ENCODE data around the gene PDS5B.

PDS5B gene

DNA sequence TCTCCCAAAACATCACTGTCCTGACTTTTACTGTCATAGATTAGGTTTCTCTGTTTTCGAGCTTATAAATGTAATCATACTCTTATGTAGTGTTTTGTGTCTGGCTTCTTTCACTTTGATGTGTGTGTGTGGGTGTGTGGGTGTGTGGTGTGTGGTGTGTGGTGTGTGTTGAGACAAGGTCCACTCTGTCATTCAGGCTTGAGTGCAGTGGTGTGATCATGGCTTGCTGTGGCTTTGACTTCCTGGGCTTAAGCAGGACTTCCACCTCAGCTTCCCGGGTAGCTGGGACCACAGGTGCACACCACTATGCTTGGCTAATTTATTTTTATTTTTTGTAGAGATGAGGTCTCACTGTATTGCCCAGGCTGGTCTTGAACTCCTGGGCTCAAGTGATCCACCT is 59.6 kb downstream of the PDS5B start:
- peaks cover 100% of the 10 kb centered on the region for H3K79me2 ChIP-seq (ENCODE audit: insufficient read depth, low read length)
- H3K4me3 ChIP-seq (ENCODE audit: insufficient read depth, low read length, poor library complexity, severe bottlenecking) = no peak overlapping the region
- H3F3A ChIP-seq (ENCODE audit: insufficient read depth) = peaks cover 31% of the 10 kb centered on the region
- H3K9ac ChIP-seq (ENCODE audit: low read length) = no peak overlapping the region
- H2AFZ ChIP-seq (ENCODE audit: low read depth, low read length, severe bottlenecking) = no peak overlapping the region
- no peaks in the 10 kb centered on the region for H3K9me3 ChIP-seq (ENCODE audit: insufficient read depth, low read length)
- H3K27me3 ChIP-seq (ENCODE audit: low read length) = no peaks in the 10 kb centered on the region
- H3K36me3 ChIP-seq (ENCODE audit: low read length) = no peaks in the 10 kb centered on the region; the same call in 1 of the 2 replicates
- peak overlapping the region; percentile 27 for H3K4me2 ChIP-seq (ENCODE audit: low read depth, low read length, poor library complexity, severe bottlenecking)
- peak overlapping the region; percentile 14; the same call in 1 of the 2 replicates for H3K27ac ChIP-seq (ENCODE audit: low read depth, low read length)
- peaks cover 12% of the 10 kb centered on the region; the same call in 1 of the 2 replicates for H4K20me1 ChIP-seq (ENCODE audit: low read depth, low read length)
- H3K9me2 ChIP-seq (replicated peaks; ENCODE audit: insufficient read depth, low read length) = no peaks in the 10 kb centered on the region
- TF ChIP-seq EZH2phosphoT487 (conservative IDR thresholded peaks at IDR 0.05; ENCODE audit: low read length) = no peak
- TF ChIP-seq, protein P1, sequence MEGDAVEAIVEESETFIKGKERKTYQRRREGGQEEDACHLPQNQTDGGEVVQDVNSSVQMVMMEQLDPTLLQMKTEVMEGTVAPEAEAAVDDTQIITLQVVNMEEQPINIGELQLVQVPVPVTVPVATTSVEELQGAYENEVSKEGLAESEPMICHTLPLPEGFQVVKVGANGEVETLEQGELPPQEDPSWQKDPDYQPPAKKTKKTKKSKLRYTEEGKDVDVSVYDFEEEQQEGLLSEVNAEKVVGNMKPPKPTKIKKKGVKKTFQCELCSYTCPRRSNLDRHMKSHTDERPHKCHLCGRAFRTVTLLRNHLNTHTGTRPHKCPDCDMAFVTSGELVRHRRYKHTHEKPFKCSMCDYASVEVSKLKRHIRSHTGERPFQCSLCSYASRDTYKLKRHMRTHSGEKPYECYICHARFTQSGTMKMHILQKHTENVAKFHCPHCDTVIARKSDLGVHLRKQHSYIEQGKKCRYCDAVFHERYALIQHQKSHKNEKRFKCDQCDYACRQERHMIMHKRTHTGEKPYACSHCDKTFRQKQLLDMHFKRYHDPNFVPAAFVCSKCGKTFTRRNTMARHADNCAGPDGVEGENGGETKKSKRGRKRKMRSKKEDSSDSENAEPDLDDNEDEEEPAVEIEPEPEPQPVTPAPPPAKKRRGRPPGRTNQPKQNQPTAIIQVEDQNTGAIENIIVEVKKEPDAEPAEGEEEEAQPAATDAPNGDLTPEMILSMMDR (IDR thresholded peaks at IDR 0.05; ENCODE audit: insufficient read depth, low read length, poor library complexity, severe bottlenecking) = no peak

DNA sequence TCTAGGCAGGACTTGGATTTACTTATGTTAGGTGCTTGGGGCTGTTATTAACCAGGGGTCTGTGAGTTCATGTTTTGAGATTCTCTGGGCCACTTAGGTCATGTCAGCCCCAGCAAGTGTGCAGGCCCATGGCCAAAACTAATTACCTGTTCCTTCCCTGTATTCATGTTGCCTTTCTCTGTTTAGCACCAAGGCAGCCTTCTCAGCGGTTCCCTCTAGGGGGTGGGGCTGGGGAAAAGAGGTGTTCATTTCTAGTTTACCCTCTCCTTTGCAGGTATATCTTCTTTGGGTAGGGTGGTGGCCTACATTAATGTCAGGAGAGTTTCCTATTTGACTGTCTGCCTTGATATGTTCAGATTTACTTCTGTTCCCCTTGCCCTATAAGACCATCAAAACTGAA is 61.7 kb downstream of the PDS5B start:
- no peaks in the 10 kb centered on the region for H3K27me3 ChIP-seq (ENCODE audit: low read length)
- no peak overlapping the region for H3K4me3 ChIP-seq (ENCODE audit: insufficient read depth, low read length, poor library complexity, severe bottlenecking)
- H3K79me2 ChIP-seq (ENCODE audit: insufficient read depth, low read length) = peaks cover 100% of the 10 kb centered on the region
- peaks cover 6% of the 10 kb centered on the region; the same call in 1 of the 2 replicates for H4K20me1 ChIP-seq (ENCODE audit: low read depth, low read length)
- H3K4me2 ChIP-seq (ENCODE audit: low read depth, low read length, poor library complexity, severe bottlenecking) = peak overlapping the region; percentile 9
- H3K9me3 ChIP-seq (ENCODE audit: insufficient read depth, low read length) = no peaks in the 10 kb centered on the region
- H3F3A ChIP-seq (ENCODE audit: insufficient read depth) = peaks cover 31% of the 10 kb centered on the region
- no peak overlapping the region for H2AFZ ChIP-seq (ENCODE audit: low read depth, low read length, severe bottlenecking)
- peaks cover 11% of the 10 kb centered on the region; the same call in 1 of the 2 replicates for H3K36me3 ChIP-seq (ENCODE audit: low read length)
- H3K27ac ChIP-seq (ENCODE audit: low read depth, low read length) = no peak overlapping the region; the same call in 1 of the 2 replicates
- no peak overlapping the region for H3K9ac ChIP-seq (ENCODE audit: low read length)
- no peak for TF ChIP-seq EZH2phosphoT487 (conservative IDR thresholded peaks at IDR 0.05; ENCODE audit: low read length)
- TF ChIP-seq, protein P1 (IDR thresholded peaks at IDR 0.05; ENCODE audit: insufficient read depth, low read length, poor library complexity, severe bottlenecking) = no peak
- no peaks in the 10 kb centered on the region for H3K9me2 ChIP-seq (replicated peaks; ENCODE audit: insufficient read depth, low read length)

DNA sequence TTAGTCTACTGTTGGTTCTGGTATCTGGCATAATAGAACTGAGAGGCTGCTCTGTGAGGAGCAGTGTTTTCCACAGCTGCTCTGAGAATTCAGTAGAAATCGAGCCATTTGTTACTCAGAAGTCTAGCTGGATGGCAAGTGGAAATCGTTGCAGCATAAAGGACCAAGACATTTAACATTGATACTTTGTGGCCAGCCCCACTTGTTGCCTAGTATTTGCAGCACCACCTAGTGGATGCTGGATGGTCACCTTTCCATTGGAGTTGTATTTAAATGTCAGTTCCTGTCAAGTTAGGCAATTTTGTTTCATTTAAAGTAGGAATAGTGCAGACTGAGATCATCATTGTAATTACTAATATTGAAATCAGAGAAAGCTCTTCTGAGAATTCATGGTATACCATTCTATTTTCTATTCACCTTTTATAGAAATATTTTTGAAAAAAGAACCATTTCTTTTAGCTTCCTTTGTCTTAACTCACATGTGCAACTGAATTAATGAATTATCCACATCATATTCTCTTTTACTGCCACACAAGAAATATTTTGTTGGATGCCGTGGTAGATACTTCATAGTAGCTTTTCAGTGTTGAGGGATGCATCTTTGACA is 64.6 kb downstream of the PDS5B start:
- Histone ChIP-seq H2AFZ (ENCODE audit: low read depth, low read length, severe bottlenecking) (no peak overlapping the region), H3K27ac (ENCODE audit: low read depth, low read length) (no peak overlapping the region), H3K79me2 (ENCODE audit: insufficient read depth, low read length) (peaks cover 98% of the 10 kb centered on the region)

More for the DNA sequence above, 64.6 kb downstream of the PDS5B start:
- Histone ChIP-seq H4K20me1 (ENCODE audit: low read depth, low read length) (peaks cover 6% of the 10 kb centered on the region; the same call in 1 of the 2 replicates), H3K9ac (ENCODE audit: low read length) (no peak overlapping the region), H3K4me2 (ENCODE audit: low read depth, low read length, poor library complexity, severe bottlenecking) (no peak overlapping the region), H3F3A (ENCODE audit: insufficient read depth) (peaks cover 29% of the 10 kb centered on the region), H3K9me2 (replicated peaks; ENCODE audit: insufficient read depth, low read length) (no peaks in the 10 kb centered on the region), H3K4me3 (ENCODE audit: insufficient read depth, low read length, poor library complexity, severe bottlenecking) (no peak overlapping the region), H3K27me3 (ENCODE audit: low read length) (no peaks in the 10 kb centered on the region), H3K9me3 (ENCODE audit: insufficient read depth, low read length) (no peaks in the 10 kb centered on the region), H3K36me3 (ENCODE audit: low read length) (peaks cover 30% of the 10 kb centered on the region)
- TF ChIP-seq EZH2phosphoT487 (conservative IDR thresholded peaks at IDR 0.05; ENCODE audit: low read length) = no peak
- TF ChIP-seq, protein P1 (IDR thresholded peaks at IDR 0.05; ENCODE audit: insufficient read depth, low read length, poor library complexity, severe bottlenecking) = peak; percentile 84

All from SU-DHL-6 (cell line).